ENCODE measurements around the gene OR2F2. TPM values are rescaled to one million over a fixed set of nuclear protein-coding genes. Genes with fewer than 3 reads are reported as not detected.

OR2F2 gene, protein sequence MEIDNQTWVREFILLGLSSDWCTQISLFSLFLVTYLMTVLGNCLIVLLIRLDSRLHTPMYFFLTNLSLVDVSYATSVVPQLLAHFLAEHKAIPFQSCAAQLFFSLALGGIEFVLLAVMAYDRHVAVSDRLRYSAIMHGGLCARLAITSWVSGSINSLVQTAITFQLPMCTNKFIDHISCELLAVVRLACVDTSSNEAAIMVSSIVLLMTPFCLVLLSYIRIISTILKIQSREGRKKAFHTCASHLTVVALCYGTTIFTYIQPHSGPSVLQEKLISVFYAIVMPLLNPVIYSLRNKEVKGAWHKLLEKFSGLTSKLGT
- total RNA-seq (1 to 10 TPM; 1.2 to 3.5 TPM), polyA plus RNA-seq (ENCODE audit: insufficient read depth, low read depth, low replicate concordance) (0.30 TPM)
- long read RNA-seq, donor 1, result 0 reads
- long read RNA-seq, donor 2, result 0 reads

DNA sequence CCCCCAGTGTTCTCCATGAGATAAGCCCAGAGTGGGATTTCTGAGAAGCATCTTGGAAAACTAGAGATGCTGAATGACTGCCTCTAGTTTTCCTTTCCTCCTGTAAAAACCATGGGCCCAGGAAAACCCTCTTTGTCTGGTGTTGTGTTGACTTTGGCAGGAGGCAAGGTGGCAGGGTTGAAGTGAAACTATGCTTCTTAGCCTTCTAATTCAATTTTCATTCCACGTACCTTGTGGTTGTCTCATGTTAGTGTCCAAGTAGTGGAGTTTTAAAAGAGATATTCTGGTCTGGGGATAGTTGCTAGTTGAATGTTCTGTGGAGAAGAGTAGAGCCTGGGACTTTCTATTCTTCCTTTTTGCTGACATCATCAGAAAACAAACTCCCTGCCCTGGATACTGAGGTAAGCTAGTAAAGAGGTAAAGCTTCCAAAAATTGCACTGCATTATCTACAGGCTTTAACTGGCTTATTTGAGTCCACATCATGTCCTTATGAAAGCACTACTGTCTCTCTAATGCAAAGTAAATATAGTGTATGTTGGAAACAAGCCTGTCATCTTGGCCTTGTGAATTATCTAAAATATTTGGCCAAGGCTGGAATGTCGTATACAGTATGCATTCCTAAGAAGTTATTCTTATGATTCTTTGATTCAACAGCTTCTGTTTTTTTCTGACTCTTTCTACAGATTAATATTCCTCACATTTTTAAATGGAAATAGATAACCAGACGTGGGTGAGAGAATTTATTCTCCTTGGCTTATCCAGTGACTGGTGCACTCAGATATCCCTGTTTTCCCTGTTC lies at the start of gene OR2F2:
OR2F2 (plus strand) TSS at position 708 of the 800 bp plus-strand sequence; CDS start at position 708, 0 bp downstream.
- no peaks in the 10 kb centered on the region for H3K4me1 ChIP-seq
- no peaks in the 10 kb centered on the region for H3K36me3 ChIP-seq (ENCODE audit: low read depth, missing control alignments)
- no peaks in the 10 kb centered on the region for H3K27me3 ChIP-seq
- TF ChIP-seq, protein P1, sequence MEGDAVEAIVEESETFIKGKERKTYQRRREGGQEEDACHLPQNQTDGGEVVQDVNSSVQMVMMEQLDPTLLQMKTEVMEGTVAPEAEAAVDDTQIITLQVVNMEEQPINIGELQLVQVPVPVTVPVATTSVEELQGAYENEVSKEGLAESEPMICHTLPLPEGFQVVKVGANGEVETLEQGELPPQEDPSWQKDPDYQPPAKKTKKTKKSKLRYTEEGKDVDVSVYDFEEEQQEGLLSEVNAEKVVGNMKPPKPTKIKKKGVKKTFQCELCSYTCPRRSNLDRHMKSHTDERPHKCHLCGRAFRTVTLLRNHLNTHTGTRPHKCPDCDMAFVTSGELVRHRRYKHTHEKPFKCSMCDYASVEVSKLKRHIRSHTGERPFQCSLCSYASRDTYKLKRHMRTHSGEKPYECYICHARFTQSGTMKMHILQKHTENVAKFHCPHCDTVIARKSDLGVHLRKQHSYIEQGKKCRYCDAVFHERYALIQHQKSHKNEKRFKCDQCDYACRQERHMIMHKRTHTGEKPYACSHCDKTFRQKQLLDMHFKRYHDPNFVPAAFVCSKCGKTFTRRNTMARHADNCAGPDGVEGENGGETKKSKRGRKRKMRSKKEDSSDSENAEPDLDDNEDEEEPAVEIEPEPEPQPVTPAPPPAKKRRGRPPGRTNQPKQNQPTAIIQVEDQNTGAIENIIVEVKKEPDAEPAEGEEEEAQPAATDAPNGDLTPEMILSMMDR (IDR thresholded peaks at IDR 0.05), result no peak
- TF ChIP-seq POLR2A (IDR thresholded peaks at IDR 0.05), result no peak
- no peaks in the 10 kb centered on the region for H3K9me3 ChIP-seq
- intact Hi-C loops (cut with DNase I; ENCODE audit: low total_unique reads), result no loop called here
- H3K4me3 ChIP-seq, result no peak within 1 kb of the TSS
- WGBS, 2 donors, result 49 to 69% methylated on average over 3 of the region's 3 CpGs
- H3K27ac ChIP-seq, result no peak within 1 kb of the TSS
- no peak for DNase-seq

DNA sequence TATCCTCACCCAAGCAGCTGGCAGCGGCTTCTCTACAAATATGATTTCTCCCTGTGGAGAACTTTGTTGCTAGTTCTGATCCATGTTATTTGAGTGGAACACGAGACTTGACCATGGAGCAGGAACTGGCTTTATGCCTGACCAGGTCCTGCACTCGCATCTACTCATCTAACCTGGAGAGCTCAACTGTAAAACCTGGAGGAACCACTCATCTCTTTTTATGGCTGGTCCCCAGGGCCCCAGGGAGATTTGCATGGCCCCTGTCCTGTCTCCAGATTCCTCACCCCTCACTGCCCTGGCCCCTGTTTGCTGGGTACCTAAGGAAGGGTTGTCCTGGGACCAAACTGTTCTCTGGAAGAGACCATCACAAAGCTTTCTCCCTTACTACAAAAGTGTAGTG lies 49.1 kb upstream of the OR2F2 start:
- DNase-seq, result no peak
- no peaks in the 10 kb centered on the region for H3K36me3 ChIP-seq (ENCODE audit: low read depth, missing control alignments)
- H3K27me3 ChIP-seq, result no peaks in the 10 kb centered on the region
- WGBS, 2 donors, result 52 to 67% methylated on average over 3 of the region's 3 CpGs
- no peak overlapping the region for H3K27ac ChIP-seq
- intact Hi-C loops (cut with DNase I; ENCODE audit: low total_unique reads), result no loop called here
- TF ChIP-seq, protein P1 (IDR thresholded peaks at IDR 0.05), result no peak
- TF ChIP-seq POLR2A (IDR thresholded peaks at IDR 0.05), result no peak
- H3K9me3 ChIP-seq, result no peaks in the 10 kb centered on the region
- no peak overlapping the region for H3K4me3 ChIP-seq
- peaks cover 5% of the 10 kb centered on the region for H3K4me1 ChIP-seq

DNA sequence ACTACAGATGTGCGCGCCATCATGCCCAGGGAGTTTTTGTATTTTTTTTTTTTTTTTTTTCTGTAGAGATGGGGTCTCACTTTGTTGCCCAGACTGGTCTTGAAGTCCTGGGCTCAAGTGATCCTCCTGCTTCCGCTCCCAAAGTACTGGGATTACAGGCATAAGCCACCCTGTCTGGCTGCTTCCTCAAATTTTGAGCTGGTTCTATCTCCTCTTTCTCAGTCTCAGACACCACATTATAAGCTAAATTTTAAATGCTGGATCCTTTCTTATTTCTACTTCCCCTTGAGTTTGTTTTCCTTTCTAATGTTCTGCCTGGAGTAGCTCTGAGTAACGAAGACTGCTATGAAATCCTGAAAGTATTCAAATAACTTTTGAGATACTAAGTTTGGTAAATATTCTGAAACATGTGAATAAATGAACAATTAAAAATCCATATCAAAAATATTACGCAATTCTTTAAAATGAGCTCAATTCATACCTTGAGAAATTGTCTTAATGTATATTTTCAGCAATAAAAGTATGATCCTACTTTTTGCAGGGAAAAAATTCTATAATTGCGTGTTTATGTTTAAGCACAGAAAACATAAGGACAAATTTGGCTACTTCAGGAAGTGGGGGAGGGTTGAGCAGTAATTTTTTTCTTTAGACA lies 48.1 kb upstream of the OR2F2 start:
- DNase-seq, result no peak
- Histone ChIP-seq H3K27ac (no peak overlapping the region), H3K4me3 (no peak overlapping the region), H3K36me3 (ENCODE audit: low read depth, missing control alignments) (no peaks in the 10 kb centered on the region), H3K9me3 (no peaks in the 10 kb centered on the region), H3K4me1 (peaks cover under 1% of the 10 kb centered on the region), H3K27me3 (no peaks in the 10 kb centered on the region)
- WGBS, 2 donors, result 89 to 93% methylated on average over 6 of the region's 6 CpGs
- intact Hi-C loops (cut with DNase I; ENCODE audit: low total_unique reads), result no loop called here
- TF ChIP-seq, protein P1 (IDR thresholded peaks at IDR 0.05), result no peak
- TF ChIP-seq POLR2A (IDR thresholded peaks at IDR 0.05), result no peak

DNA sequence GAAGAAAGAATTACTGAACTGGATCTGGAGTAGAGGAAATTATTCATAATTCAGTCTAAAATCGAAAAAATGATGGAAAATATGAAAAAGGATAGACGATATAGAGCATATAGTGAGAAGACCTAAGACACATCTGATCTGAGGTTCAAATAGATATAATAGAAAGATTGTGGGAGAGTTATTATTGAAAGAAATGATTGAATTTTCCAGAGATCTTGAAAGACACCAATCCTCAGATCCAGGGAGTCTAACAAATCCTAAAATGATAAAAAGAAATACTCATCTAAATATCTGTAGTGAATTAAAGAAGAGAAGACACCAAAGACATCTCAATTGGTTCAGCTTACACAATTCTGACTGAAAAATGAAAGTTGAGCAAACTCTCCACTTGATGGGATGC lies 46.0 kb upstream of the OR2F2 start:
- TF ChIP-seq POLR2A (IDR thresholded peaks at IDR 0.05), result no peak
- TF ChIP-seq, protein P1 (IDR thresholded peaks at IDR 0.05), result no peak
- 90 to 96% methylated on average over 2 of the region's 2 CpGs for WGBS, 2 donors
- Histone ChIP-seq H3K27ac (no peak overlapping the region), H3K27me3 (no peaks in the 10 kb centered on the region), H3K36me3 (ENCODE audit: low read depth, missing control alignments) (no peaks in the 10 kb centered on the region), H3K4me1 (no peaks in the 10 kb centered on the region), H3K4me3 (no peak overlapping the region), H3K9me3 (no peaks in the 10 kb centered on the region)
- intact Hi-C loops (cut with DNase I; ENCODE audit: low total_unique reads), result no loop called here
- DNase-seq, result no peak
